Epithelial cell of proximal tubule (primary cell): ENCODE measurements around the gene MEIKIN. TPM values are rescaled to one million over a fixed set of nuclear protein-coding genes. Genes with fewer than 3 reads are reported as not detected.

Source experiments
- DNase-seq: peaks from one replicate; pipeline ENCODE4 v3.0.0-alpha.2; 2011; ENCODE audit warnings: low read depth
- H3K4me3 ChIP-seq: 2 replicates; pipeline ENCODE4 v1.5.1; 2011; ENCODE audit warnings: low read depth, mild to moderate bottlenecking, low read length
- total RNA-seq: library from RNA; depleted of rRNA; stranded (reverse); fragments of >200 nt; gene quantifications from 2 replicates; pipeline ENCODE4 v1.2.3, GENCODE V29; 2015
- TF ChIP-seq, protein P1 (sequence below): conservative IDR thresholded peaks from 2 replicates; pipeline ENCODE4 v1.5.1; 2012; ENCODE audit warnings: low read depth, mild to moderate bottlenecking, low read length

The MEIKIN gene
- total RNA-seq, 1 donor from 2014 or later, result not detected

DNA sequence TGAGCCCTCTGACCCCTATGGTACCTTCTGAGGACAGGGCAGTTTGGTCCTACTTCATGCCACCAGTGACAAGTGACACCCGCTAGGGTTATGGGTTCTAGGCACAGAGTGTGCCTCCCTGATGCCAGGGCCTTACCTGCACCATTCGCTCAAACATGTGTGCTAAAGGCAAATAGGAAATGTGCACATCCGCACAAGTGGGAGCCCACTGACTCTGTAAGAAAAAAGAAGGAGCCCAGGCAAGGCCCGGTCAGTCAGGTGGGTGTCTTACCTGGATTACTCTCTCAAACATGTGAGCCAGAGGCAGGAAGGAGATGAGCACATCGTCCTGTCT is 29.1 kb upstream of the MEIKIN start:
- no peak for DNase-seq
- H3K4me3 ChIP-seq, result no peak overlapping the region
- TF ChIP-seq, protein P1, sequence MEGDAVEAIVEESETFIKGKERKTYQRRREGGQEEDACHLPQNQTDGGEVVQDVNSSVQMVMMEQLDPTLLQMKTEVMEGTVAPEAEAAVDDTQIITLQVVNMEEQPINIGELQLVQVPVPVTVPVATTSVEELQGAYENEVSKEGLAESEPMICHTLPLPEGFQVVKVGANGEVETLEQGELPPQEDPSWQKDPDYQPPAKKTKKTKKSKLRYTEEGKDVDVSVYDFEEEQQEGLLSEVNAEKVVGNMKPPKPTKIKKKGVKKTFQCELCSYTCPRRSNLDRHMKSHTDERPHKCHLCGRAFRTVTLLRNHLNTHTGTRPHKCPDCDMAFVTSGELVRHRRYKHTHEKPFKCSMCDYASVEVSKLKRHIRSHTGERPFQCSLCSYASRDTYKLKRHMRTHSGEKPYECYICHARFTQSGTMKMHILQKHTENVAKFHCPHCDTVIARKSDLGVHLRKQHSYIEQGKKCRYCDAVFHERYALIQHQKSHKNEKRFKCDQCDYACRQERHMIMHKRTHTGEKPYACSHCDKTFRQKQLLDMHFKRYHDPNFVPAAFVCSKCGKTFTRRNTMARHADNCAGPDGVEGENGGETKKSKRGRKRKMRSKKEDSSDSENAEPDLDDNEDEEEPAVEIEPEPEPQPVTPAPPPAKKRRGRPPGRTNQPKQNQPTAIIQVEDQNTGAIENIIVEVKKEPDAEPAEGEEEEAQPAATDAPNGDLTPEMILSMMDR, result no peak

DNA sequence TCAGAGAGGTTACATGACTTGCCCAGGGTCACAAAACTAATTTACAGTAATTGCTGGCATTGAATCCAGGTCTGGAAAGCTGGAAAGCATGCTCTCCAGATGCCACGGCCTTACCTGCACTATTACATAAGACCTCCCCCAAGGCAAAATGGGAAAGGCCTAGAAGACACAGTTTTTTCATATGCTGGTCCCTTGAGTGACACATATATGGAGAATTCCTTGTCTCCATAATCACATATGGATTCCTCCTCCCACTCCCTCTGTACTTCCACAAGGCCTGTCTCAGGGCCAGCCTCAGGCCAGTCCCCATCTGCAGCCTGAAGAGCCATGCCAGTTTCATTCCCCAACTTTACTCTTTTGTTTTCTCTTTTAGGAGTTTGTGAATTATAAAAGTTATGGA is 28.6 kb upstream of the MEIKIN start:
- DNase-seq, result no peak
- TF ChIP-seq, protein P1, result no peak
- no peak overlapping the region for H3K4me3 ChIP-seq

DNA sequence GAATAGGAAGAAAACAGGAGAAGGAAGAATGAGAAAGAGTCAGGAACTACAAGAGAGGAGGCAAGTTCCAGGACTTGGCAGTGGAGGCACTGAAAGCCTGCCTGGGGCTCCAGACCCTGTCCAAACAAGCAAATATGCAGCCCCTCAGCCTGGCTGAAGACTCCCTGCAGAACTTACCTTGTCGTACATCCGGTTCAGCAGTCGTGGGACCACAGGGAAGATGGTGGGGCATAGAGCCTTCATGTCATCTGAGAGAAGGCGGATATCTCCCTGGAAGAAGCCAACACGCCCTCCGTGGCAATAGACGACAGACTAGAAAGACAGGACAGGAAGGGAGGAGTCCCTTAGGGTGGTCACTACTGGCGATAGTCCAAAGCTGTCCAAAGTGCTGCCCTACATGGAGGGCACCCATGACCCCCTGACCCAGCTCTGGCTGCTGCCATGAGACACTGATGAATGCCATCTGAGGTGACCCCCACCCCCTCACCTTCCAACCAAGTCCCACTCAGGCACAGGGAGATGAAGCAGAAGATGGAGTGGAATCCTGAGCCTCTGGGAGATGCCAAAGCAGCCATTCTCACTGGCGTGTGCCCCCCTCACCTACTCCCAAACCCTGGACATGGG is 27.7 kb upstream of the MEIKIN start:
- TF ChIP-seq, protein P1, result no peak
- H3K4me3 ChIP-seq, result no peak overlapping the region
- DNase-seq, result no peak

- TF ChIP-seq, protein P1, result no peak
- no peak for DNase-seq
- H3K4me3 ChIP-seq, result no peak overlapping the region
Observed at GRCh38 chr5:131968396-131968954, 23.0 kb upstream of the MEIKIN start.

GRCh38 chr5:131966551-131966950 is 21.1 kb upstream of the MEIKIN start:
- no peak overlapping the region for H3K4me3 ChIP-seq
- no peak for DNase-seq
- TF ChIP-seq, protein P1, result no peak

- DNase-seq, result no peak
- TF ChIP-seq, protein P1, result no peak
Observed at GRCh38 chr5:131965826-131966415, 20.5 kb upstream of the MEIKIN start.

GRCh38 chr5:131959906-131960305 is 14.4 kb upstream of the MEIKIN start:
- DNase-seq, result no peak
- TF ChIP-seq, protein P1, result no peak
- H3K4me3 ChIP-seq, result no peak overlapping the region

More at GRCh38 chr5:131965826-131966415, 20.5 kb upstream of the MEIKIN start:
- no peak overlapping the region for H3K4me3 ChIP-seq
